A549 (cell line): ENCODE results near the gene RNU4-1. TPM values are rescaled to one million over a fixed set of nuclear protein-coding genes. Genes with fewer than 3 reads are reported as not detected.
A peak's percentile ranks its signal among the peaks of the same experiment; 100 is the strongest.

Experiments
- ATAC-seq, 2 experiments: fragments of 200-7000 bp in 1 of 2; fragments of >200 bp in 1 of 2; cut with Nextera tagmentation in 1 of 2; cut with Tn5 transposase in 1 of 2; 3 replicates each; pipeline versions ENCODE4 v1.8.0 to v1.9.1; 2018 to 2020; ENCODE audit warnings: mild to moderate bottlenecking in 1 of 2, moderate library complexity in 1 of 2
- CTCF ChIA-PET: fragments of 300-600 bp; sonication (Branson Sonifier 250); formaldehyde crosslinking; extraction: SDS; loops from one replicate; lab custom pipeline; 2021; ENCODE audit warnings: antibody characterized with exemption, inconsistent platforms; lab: Yijun Ruan, JAX
- POLR2A ChIA-PET: fragments of 350-600 bp; formaldehyde crosslinking; extraction: SDS; loops from one replicate; lab custom pipeline; 2021; ENCODE audit warnings: antibody characterized with exemption, inconsistent platforms; lab: Yijun Ruan, JAX
- DNase-seq, 2 experiments: peaks; one replicate each; pipeline versions ENCODE4 v3.0.0 to v3.0.0-alpha.2; 2011 to 2016; ENCODE audit warnings: low read depth in 1 of 2, low spot score in 1 of 2
- FAIRE-seq: peaks from 2 replicates; lab custom pipeline; 2011; peaks lifted over from hg19 to GRCh38; lab: Jason Lieb, UNC
- H3K27ac ChIP-seq, 2 experiments: fragments of >200 bp; sonication (Bioruptor Twin); formaldehyde crosslinking; 3 replicates each; pipeline ENCODE4 v1.5.1; 2016 to 2017
- H3K4me1 ChIP-seq: fragments of >200 bp; sonication (Bioruptor Twin); formaldehyde crosslinking; 3 replicates; pipeline ENCODE4 v1.6.1; 2016
- H3K4me2 ChIP-seq: fragments of >200 bp; sonication (Bioruptor Twin); formaldehyde crosslinking; 3 replicates; pipeline ENCODE4 v1.6.1; 2016
- H3K4me3 ChIP-seq: fragments of >200 bp; sonication (Bioruptor Twin); formaldehyde crosslinking; 3 replicates; pipeline ENCODE4 v1.5.1; 2016
- H3K9me3 ChIP-seq: fragments of >200 bp; sonication (Bioruptor Twin); formaldehyde crosslinking; 3 replicates; pipeline ENCODE4 v1.6.1; 2016
- CBX2 ChIP-seq: fragments of 200-600 bp; sonication (generic); IDR thresholded peaks from 2 replicates; pipeline ENCODE4 v1.6.1; 2016; ENCODE audit warnings: low read depth, mild to moderate bottlenecking, borderline replicate concordance
- CBX8 ChIP-seq: fragments of 200-600 bp; sonication (generic); IDR thresholded peaks from 2 replicates; pipeline ENCODE4 v1.6.1; 2016
- EHF ChIP-seq: fragments of 250-450 bp; sonication (Bioruptor Pico); IDR thresholded peaks from 2 replicates; pipeline ENCODE4 v1.5.0; 2020; ENCODE audit warnings: mild to moderate bottlenecking
- EHMT2 ChIP-seq: fragments of 200-600 bp; sonication (generic); IDR thresholded peaks from 2 replicates; pipeline ENCODE4 v1.6.1; 2016; ENCODE audit warnings: antibody characterized with exemption, low read depth, mild to moderate bottlenecking, moderate library complexity
- EP300 ChIP-seq, 2 experiments: fragments of >200 bp; sonication (Bioruptor Twin); formaldehyde crosslinking; IDR thresholded peaks; 2 replicates in 1 of 2; 3 replicates in 1 of 2; pipeline ENCODE4 v1.6.1; 2016 to 2017
- FOSL2 ChIP-seq, 2 experiments: fragments of 450-650 bp in 1 of 2; fragments of >200 bp in 1 of 2; sonication (Bioruptor Twin) in 1 of 2; formaldehyde crosslinking; IDR thresholded peaks; 2 replicates each; pipeline versions ENCODE4 v1.5.0 to v1.6.1; 2016 to 2020; ENCODE audit warnings: mild to moderate bottlenecking in 1 of 2, moderate library complexity in 1 of 2
- FOXS1 ChIP-seq: fragments of 250-450 bp; sonication (Bioruptor Pico); IDR thresholded peaks from 2 replicates; pipeline ENCODE4 v1.5.0; 2020; ENCODE audit warnings: mild to moderate bottlenecking, moderate library complexity
- HEYL ChIP-seq: fragments of 250-450 bp; sonication (Bioruptor Pico); IDR thresholded peaks from 2 replicates; pipeline ENCODE4 v1.8.0; 2021; ENCODE audit warnings: mild to moderate bottlenecking, moderate library complexity
- HMGXB4 ChIP-seq: fragments of 250-450 bp; sonication (Bioruptor Pico); IDR thresholded peaks from 2 replicates; pipeline ENCODE4 v1.5.0; 2021; ENCODE audit warnings: mild to moderate bottlenecking, moderate library complexity, borderline replicate concordance
- HOXB13 ChIP-seq: fragments of 250-450 bp; sonication (Bioruptor Pico); IDR thresholded peaks from 2 replicates; pipeline ENCODE4 v1.5.0; 2020; ENCODE audit warnings: low read depth, mild to moderate bottlenecking, moderate library complexity
- HOXB5 ChIP-seq: fragments of 250-450 bp; sonication (Bioruptor Pico); IDR thresholded peaks from 2 replicates; pipeline ENCODE4 v1.5.0; 2020; ENCODE audit warnings: mild to moderate bottlenecking, moderate library complexity
- KDM1A ChIP-seq: fragments of 200-600 bp; sonication (generic); IDR thresholded peaks from 2 replicates; pipeline ENCODE4 v1.6.1; 2016; ENCODE audit warnings: low read depth, mild to moderate bottlenecking
- KDM5A ChIP-seq: fragments of 200-600 bp; sonication (generic); IDR thresholded peaks from 2 replicates; pipeline ENCODE4 v1.6.1; 2016; ENCODE audit warnings: antibody characterized with exemption, mild to moderate bottlenecking
- MAFK ChIP-seq: fragments of 450-650 bp; IDR thresholded peaks from 2 replicates; pipeline ENCODE4 v1.6.1; 2014; ENCODE audit not compliant: partially characterized antibody
- MYC ChIP-seq: IDR thresholded peaks from 2 replicates; pipeline ENCODE4 v1.6.1; 2012; ENCODE audit warnings: mild to moderate bottlenecking, inconsistent platforms, low read length, improper control_type of control experiment, borderline replicate concordance
- RARB ChIP-seq: fragments of 250-450 bp; sonication (Bioruptor Pico); IDR thresholded peaks from 2 replicates; pipeline ENCODE4 v1.8.0; 2021; ENCODE audit warnings: mild to moderate bottlenecking, moderate library complexity
- RCOR1 ChIP-seq: fragments of 150-350 bp; IDR thresholded peaks from 2 replicates; pipeline ENCODE4 v1.6.1; 2014; ENCODE audit warnings: antibody characterized with exemption, low read length, low read depth
- SMC3 ChIP-seq: fragments of >200 bp; sonication (Bioruptor Twin); formaldehyde crosslinking; IDR thresholded peaks from 3 replicates; pipeline ENCODE4 v1.6.1; 2018; ENCODE audit warnings: inconsistent platforms
- SREBF2 ChIP-seq: fragments of 450-650 bp; IDR thresholded peaks from 2 replicates; pipeline ENCODE4 v1.6.1; 2014; ENCODE audit warnings: mild to moderate bottlenecking, moderate library complexity
- TP53 ChIP-seq: fragments of 250-450 bp; sonication (Bioruptor Pico); IDR thresholded peaks from 2 replicates; pipeline ENCODE4 v1.5.0; 2021; ENCODE audit warnings: mild to moderate bottlenecking, moderate library complexity
- ZFP36 ChIP-seq: fragments of 450-650 bp; IDR thresholded peaks from 2 replicates; pipeline ENCODE4 v1.6.1; 2014; ENCODE audit warnings: borderline replicate concordance; ENCODE audit not compliant: partially characterized antibody
- WGBS: methylation state at CpG from one replicate; pipeline ENCODE4 v1.1.6; 2017; ENCODE audit errors: missing lambda C conversion rate; 5-methylcytosine and 5-hydroxymethylcytosine counted together
- polyA plus RNA-seq, 4 experiments: library from polyadenylated mRNA; depleted of rRNA in 3 of 4; stranded (reverse); fragments of >200 nt; fragmentation: RNase III in 1 of 4; extraction: RNeasy Plus Mini Kit Qiagen cat#74134 plus additional on column Dnase treatment in 1 of 4; gene quantifications; 2 replicates in 3 of 4; 3 replicates in 1 of 4; pipeline ENCODE4 v1.2.3, GENCODE V29; 2011 to 2017

Gene RNU4-1
- polyA plus RNA-seq, 2 of the 4 experiments (the other 2 are of a cell fraction) = not detected

GRCh38 chr12:120324841-120325417 is 31.9 kb upstream of the RNU4-1 start:
- no peak overlapping the region for H3K4me3 ChIP-seq
- DNase-seq (no peak), ATAC-seq (no peak), FAIRE-seq (no peak)
- H3K9me3 ChIP-seq = no peaks in the 10 kb centered on the region
- H3K4me2 ChIP-seq = peak overlapping the region; percentile 97
- H3K27ac ChIP-seq = no peak overlapping the region
- no peak for TF ChIP-seq TP53
- TF ChIP-seq ZFP36 = no peak
- TF ChIP-seq EP300 (IDR thresholded peaks at IDR 0.05) = no peak
- TF ChIP-seq FOXS1 (CRISPR knock-in tag) = no peak
- TF ChIP-seq CBX2 = no peak
- TF ChIP-seq MYC = no peak
- no peak for TF ChIP-seq EHF (CRISPR knock-in tag)
- TF ChIP-seq RARB (CRISPR knock-in tag) = no peak
- TF ChIP-seq SMC3 = no peak
- TF ChIP-seq EHMT2 = no peak
- TF ChIP-seq SREBF2 = no peak
- TF ChIP-seq KDM1A = no peak
- TF ChIP-seq MAFK = no peak
- no peak for TF ChIP-seq HEYL
- no peak for TF ChIP-seq HOXB13 (CRISPR knock-in tag)
- WGBS = 67% methylated on average over 9 of the region's 9 CpGs
- CTCF ChIA-PET = interaction anchor here (0.6 to 1.9 kb wide), 24 partner anchors 8 to 973 kb away, joined by 3 to 13 read pairs (median 4); partner anchors contain the start of genes RNU4-1, SIRT4 and SRSF9
- POLR2A ChIA-PET = interaction anchor here (0.5 to 0.9 kb wide), 2 partner anchors 34 to 47 kb away, joined by 3 read pairs; no protein-coding TSS in a partner anchor
- peaks cover 20% of the 10 kb centered on the region for H3K4me1 ChIP-seq

GRCh38 chr12:120323772-120324171 is 30.7 kb upstream of the RNU4-1 start:
- DNase-seq (no peak), ATAC-seq (no peak), FAIRE-seq (no peak)
- no peak overlapping the region for H3K27ac ChIP-seq
- no peak overlapping the region for H3K4me2 ChIP-seq
- H3K9me3 ChIP-seq = no peaks in the 10 kb centered on the region
- TF ChIP-seq RCOR1 = no peak
- TF ChIP-seq CBX8 = no peak
- no peak for TF ChIP-seq HMGXB4 (CRISPR knock-in tag)
- no peak for TF ChIP-seq FOSL2 (IDR thresholded peaks at IDR 0.05)
- TF ChIP-seq FOSL2 (CRISPR knock-in tag; IDR thresholded peaks at IDR 0.05) = no peak
- TF ChIP-seq KDM5A = no peak
- no peak for TF ChIP-seq HOXB5 (CRISPR knock-in tag)
- ChIA-PET CTCF (interaction anchor here (0.5 to 1.9 kb wide), 12 partner anchors 9 to 1073 kb away, joined by 3 to 13 read pairs (median 4); partner anchors contain the start of gene SRSF9), POLR2A (interaction anchor here (0.7 kb wide), 1 partner anchor 258 kb away, joined by 3 read pairs; the partner anchor contains the start of gene POP5)
- H3K4me1 ChIP-seq = peaks cover 20% of the 10 kb centered on the region
- WGBS = 86% methylated on average over 2 of the region's 2 CpGs
- H3K4me3 ChIP-seq = no peak overlapping the region
